Measurements from ENCODE around the gene RPH3AL.
"Not testable (repeated sequence)": the region's sequence is repeated elsewhere in the genome, so short reads cannot be mapped to it uniquely, and the experiment has no call there.

RPH3AL gene

GRCh38 chr17:206941-207560 lies 145.6 kb downstream of the RPH3AL start:
- no peak for DNase-seq (ENCODE audit: extremely low read depth in 1 of 2, low read depth in 1 of 2)

- not testable (repeated sequence) for DNase-seq (ENCODE audit: extremely low read depth in 1 of 2, low read depth in 1 of 2)
Observed at GRCh38 chr17:206484-206883, 146.1 kb downstream of the RPH3AL start.

- no peak for DNase-seq (ENCODE audit: extremely low read depth in 1 of 2, low read depth in 1 of 2)
Observed at GRCh38 chr17:205817-206216, 146.8 kb downstream of the RPH3AL start.

- DNase-seq (ENCODE audit: extremely low read depth in 1 of 2, low read depth in 1 of 2), result no peak
Observed at GRCh38 chr17:205148-205669, 147.4 kb downstream of the RPH3AL start.

GRCh38 chr17:204427-205147 lies 148.0 kb downstream of the RPH3AL start:
- no peak for DNase-seq (ENCODE audit: extremely low read depth in 1 of 2, low read depth in 1 of 2)

GRCh38 chr17:202501-202951 lies 150.1 kb downstream of the RPH3AL start:
- DNase-seq (ENCODE audit: extremely low read depth in 1 of 2, low read depth in 1 of 2), result no peak

- DNase-seq (ENCODE audit: extremely low read depth in 1 of 2, low read depth in 1 of 2), result not testable (repeated sequence)
Observed at GRCh38 chr17:201736-202135, 150.9 kb downstream of the RPH3AL start.

GRCh38 chr17:201257-201656 lies 151.3 kb downstream of the RPH3AL start:
- not testable (repeated sequence) for DNase-seq (ENCODE audit: extremely low read depth in 1 of 2, low read depth in 1 of 2)

- DNase-seq (ENCODE audit: extremely low read depth in 1 of 2, low read depth in 1 of 2), result no peak
Observed at GRCh38 chr17:200586-200985, 152.0 kb downstream of the RPH3AL start.

- DNase-seq (ENCODE audit: extremely low read depth in 1 of 2, low read depth in 1 of 2), result no peak
Observed at GRCh38 chr17:199806-200545, 152.6 kb downstream of the RPH3AL start.

GRCh38 chr17:199191-199604 lies 153.4 kb downstream of the RPH3AL start:
- no peak for DNase-seq (ENCODE audit: extremely low read depth in 1 of 2, low read depth in 1 of 2)

- DNase-seq (ENCODE audit: extremely low read depth in 1 of 2, low read depth in 1 of 2), result not testable (repeated sequence)
Observed at GRCh38 chr17:198225-198624, 154.4 kb downstream of the RPH3AL start.

- no peak for DNase-seq (ENCODE audit: extremely low read depth in 1 of 2, low read depth in 1 of 2)
Observed at GRCh38 chr17:197352-197751, 155.3 kb downstream of the RPH3AL start.

- no peak for DNase-seq (ENCODE audit: extremely low read depth in 1 of 2, low read depth in 1 of 2)
Observed at GRCh38 chr17:194828-195602, 157.6 kb downstream of the RPH3AL start.

- no peak for DNase-seq (ENCODE audit: extremely low read depth in 1 of 2, low read depth in 1 of 2)
Observed at GRCh38 chr17:193841-194806, 158.5 kb downstream of the RPH3AL start.

- DNase-seq (ENCODE audit: extremely low read depth in 1 of 2, low read depth in 1 of 2), result no peak
Observed at GRCh38 chr17:193426-193810, 159.2 kb downstream of the RPH3AL start.

- DNase-seq (ENCODE audit: extremely low read depth in 1 of 2, low read depth in 1 of 2), result no peak
Observed at GRCh38 chr17:192666-193425, 159.8 kb downstream of the RPH3AL start.

GRCh38 chr17:189444-189843 lies 163.2 kb downstream of the RPH3AL start:
- DNase-seq (ENCODE audit: extremely low read depth in 1 of 2, low read depth in 1 of 2), result no peak

GRCh38 chr17:187130-187529 lies 165.5 kb downstream of the RPH3AL start:
- no peak for DNase-seq (ENCODE audit: extremely low read depth in 1 of 2, low read depth in 1 of 2)
